Measurements from ENCODE around the gene FAM89A. TPM values are rescaled to one million over a fixed set of nuclear protein-coding genes. Genes with fewer than 3 reads are reported as not detected.

FAM89A gene
- total and polyA plus RNA-seq, 9 of the 15 experiments (the other 6 are each of a cell fraction or from before 2014, with no cell fraction given) = 8.7 to 66.2 (median 43.3) TPM

DNA sequence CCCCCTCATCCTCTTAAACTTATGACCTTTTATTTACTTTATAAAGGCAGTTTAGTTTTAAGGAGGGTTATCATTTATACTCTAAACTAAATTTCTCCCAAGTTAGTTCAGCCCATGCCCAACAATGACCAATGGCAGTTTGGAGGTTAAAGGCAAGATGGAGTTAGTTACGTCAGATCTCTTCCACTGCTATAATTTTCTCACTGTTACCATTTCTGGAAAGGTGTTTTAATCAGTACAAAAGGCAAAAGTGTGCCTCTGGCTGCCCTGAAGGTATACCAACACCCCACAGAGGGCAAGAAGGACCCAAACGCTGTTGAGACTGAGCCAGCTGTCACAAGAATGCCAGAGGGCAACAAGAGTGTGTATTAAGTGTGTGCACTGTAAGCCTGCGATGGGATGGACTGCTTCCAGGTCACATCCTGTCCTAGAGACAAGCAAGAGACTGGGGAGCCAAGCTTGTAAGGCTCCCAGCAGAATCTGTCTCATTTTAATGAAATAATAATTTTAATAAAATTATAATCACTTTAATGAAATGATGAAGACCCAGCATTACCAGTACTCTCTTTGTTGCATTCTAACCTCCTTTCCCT is 32.5 kb upstream of the FAM89A start (continued):
- TF ChIP-seq, protein P1, sequence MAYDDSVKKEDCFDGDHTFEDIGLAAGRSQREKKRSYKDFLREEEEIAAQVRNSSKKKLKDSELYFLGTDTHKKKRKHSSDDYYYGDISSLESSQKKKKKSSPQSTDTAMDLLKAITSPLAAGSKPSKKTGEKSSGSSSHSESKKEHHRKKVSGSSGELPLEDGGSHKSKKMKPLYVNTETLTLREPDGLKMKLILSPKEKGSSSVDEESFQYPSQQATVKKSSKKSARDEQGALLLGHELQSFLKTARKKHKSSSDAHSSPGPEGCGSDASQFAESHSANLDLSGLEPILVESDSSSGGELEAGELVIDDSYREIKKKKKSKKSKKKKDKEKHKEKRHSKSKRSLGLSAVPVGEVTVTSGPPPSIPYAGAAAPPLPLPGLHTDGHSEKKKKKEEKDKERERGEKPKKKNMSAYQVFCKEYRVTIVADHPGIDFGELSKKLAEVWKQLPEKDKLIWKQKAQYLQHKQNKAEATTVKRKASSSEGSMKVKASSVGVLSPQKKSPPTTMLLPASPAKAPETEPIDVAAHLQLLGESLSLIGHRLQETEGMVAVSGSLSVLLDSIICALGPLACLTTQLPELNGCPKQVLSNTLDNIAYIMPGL (CRISPR knock-in tag; IDR thresholded peaks at IDR 0.05) = no peak
- TF ChIP-seq NR2C1 (IDR thresholded peaks at IDR 0.05) = no peak
- TF ChIP-seq NR2C1 (tag; IDR thresholded peaks at IDR 0.05) = peak; percentile 90
- peak; percentile 75; the same call in 1 of the 2 replicates for TF ChIP-seq ZNF695 (CRISPR knock-in tag; IDR thresholded peaks at IDR 0.05)
- no peak for TF ChIP-seq BRCA1 (IDR thresholded peaks at IDR 0.05)
- TF ChIP-seq BRCA1 (CRISPR knock-in tag; IDR thresholded peaks at IDR 0.05) = no peak
- no peak for TF ChIP-seq ZMIZ1 (IDR thresholded peaks at IDR 0.05; ENCODE audit: low read depth in 2 of 2, low read length in 2 of 2)
- peak; percentile 82 for TF ChIP-seq ZNF354B (CRISPR knock-in tag; IDR thresholded peaks at IDR 0.05)
- TF ChIP-seq BCL6 (CRISPR knock-in tag; IDR thresholded peaks at IDR 0.05) = peak; percentile 87
- TF ChIP-seq TAF9B (IDR thresholded peaks at IDR 0.05; ENCODE audit: partially characterized antibody) = no peak
- TF ChIP-seq MED1 (CRISPR knock-in tag; IDR thresholded peaks at IDR 0.05; ENCODE audit: borderline replicate concordance) = no peak
- peak; percentile 33; the same call in 1 of the 2 replicates for TF ChIP-seq ETV1 (tag; conservative IDR thresholded peaks at IDR 0.05; ENCODE audit: low read depth)
- peak; percentile 58; the same call in 1 of the 2 replicates for TF ChIP-seq ZKSCAN3 (CRISPR knock-in tag; IDR thresholded peaks at IDR 0.05)
- TF ChIP-seq, protein P2, sequence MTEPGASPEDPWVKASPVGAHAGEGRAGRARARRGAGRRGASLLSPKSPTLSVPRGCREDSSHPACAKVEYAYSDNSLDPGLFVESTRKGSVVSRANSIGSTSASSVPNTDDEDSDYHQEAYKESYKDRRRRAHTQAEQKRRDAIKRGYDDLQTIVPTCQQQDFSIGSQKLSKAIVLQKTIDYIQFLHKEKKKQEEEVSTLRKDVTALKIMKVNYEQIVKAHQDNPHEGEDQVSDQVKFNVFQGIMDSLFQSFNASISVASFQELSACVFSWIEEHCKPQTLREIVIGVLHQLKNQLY (CRISPR knock-in tag; conservative IDR thresholded peaks at IDR 0.05) = no peak
- TF ChIP-seq, protein P3, sequence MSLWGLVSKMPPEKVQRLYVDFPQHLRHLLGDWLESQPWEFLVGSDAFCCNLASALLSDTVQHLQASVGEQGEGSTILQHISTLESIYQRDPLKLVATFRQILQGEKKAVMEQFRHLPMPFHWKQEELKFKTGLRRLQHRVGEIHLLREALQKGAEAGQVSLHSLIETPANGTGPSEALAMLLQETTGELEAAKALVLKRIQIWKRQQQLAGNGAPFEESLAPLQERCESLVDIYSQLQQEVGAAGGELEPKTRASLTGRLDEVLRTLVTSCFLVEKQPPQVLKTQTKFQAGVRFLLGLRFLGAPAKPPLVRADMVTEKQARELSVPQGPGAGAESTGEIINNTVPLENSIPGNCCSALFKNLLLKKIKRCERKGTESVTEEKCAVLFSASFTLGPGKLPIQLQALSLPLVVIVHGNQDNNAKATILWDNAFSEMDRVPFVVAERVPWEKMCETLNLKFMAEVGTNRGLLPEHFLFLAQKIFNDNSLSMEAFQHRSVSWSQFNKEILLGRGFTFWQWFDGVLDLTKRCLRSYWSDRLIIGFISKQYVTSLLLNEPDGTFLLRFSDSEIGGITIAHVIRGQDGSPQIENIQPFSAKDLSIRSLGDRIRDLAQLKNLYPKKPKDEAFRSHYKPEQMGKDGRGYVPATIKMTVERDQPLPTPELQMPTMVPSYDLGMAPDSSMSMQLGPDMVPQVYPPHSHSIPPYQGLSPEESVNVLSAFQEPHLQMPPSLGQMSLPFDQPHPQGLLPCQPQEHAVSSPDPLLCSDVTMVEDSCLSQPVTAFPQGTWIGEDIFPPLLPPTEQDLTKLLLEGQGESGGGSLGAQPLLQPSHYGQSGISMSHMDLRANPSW (CRISPR knock-in tag; IDR thresholded peaks at IDR 0.05) = no peak
- TF ChIP-seq HCFC1 (IDR thresholded peaks at IDR 0.05; ENCODE audit: low read depth, low read length) = no peak
- TF ChIP-seq KLF1 (tag; IDR thresholded peaks at IDR 0.05) = peak; percentile 33; the same call in 1 of the 2 replicates
- TF ChIP-seq NCOA6 (IDR thresholded peaks at IDR 0.05) = no peak
- TF ChIP-seq NCOA4 (IDR thresholded peaks at IDR 0.05; ENCODE audit: partially characterized antibody) = no peak
- TF ChIP-seq LARP7 (IDR thresholded peaks at IDR 0.05) = no peak
- TF ChIP-seq DMBX1 (CRISPR knock-in tag; IDR thresholded peaks at IDR 0.05; ENCODE audit: borderline replicate concordance) = peak; percentile 99
- TF ChIP-seq ZNF507 (tag; conservative IDR thresholded peaks at IDR 0.05) = no peak
- no peak for TF ChIP-seq WHSC1 (IDR thresholded peaks at IDR 0.05; ENCODE audit: low read length)

All from K562 (cell line).